ENCODE measurements around the gene PNMA8B.

PNMA8B gene

GRCh38 chr19:46460055-46460454 lies 35.6 kb downstream of the PNMA8B start:
- no peak overlapping the region for H3K4me3 ChIP-seq (ENCODE audit: low read depth, low read length)

DNA sequence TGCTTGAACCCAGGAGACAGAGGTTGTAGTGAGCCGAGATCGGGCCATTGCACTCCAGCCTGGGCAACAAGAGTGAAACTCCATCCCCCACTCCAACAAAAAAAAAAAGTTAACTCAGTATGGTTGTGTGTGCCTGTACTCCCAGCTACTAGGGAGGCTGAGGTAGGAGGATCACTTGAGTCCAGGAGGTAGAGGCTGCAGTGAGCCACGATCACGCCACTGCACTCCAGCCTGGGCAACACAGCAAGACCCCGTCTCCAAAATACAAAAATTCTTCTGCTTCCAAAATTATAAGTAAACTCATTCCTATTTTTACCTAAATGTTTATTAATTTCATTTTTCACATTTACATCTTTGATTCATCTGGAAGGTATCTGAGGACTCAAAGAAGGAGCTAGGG lies 38.7 kb downstream of the PNMA8B start:
- no peak overlapping the region for H3K4me3 ChIP-seq (ENCODE audit: low read depth, low read length)

DNA sequence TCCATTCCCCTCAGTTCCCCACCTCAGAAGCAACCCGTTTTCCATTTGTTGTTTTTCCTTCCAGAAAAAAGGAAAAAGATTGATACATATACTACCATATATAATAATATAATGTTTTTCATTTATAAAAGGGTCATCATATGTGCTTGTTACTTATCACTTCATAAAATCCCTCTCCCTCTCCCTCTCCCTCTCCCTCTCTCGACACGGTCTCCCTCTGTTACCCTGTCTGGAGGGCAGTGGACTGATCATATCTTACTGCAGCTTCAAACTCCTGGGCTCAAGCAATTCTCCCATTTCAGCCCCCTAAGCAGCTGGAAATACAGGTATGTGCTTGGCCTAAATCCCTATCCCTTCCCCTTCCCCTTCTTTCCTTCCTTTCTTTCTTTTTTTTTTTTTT lies 41.4 kb downstream of the PNMA8B start:
- H3K4me3 ChIP-seq (ENCODE audit: low read depth, low read length), result no peak overlapping the region

DNA sequence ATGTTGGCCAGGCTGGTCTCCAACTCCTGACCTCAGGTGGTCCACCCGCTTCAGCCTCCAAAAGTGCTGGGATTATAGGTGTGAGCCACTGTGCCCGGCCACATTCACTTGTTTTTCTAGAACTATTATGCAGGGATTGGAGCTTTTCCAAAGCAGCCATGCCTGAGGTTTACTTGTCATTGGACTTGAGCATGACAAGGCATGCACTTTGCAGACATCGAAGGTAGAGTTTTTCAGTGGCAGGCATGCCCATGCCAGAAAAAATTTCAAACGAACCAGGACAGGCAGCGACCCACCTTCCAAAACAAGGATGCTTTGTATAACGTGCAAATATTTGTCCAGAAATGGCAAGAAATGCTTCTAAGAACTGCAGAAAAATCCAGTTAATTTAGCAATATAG lies 42.0 kb downstream of the PNMA8B start:
- no peak overlapping the region for H3K4me3 ChIP-seq (ENCODE audit: low read depth, low read length)

DNA sequence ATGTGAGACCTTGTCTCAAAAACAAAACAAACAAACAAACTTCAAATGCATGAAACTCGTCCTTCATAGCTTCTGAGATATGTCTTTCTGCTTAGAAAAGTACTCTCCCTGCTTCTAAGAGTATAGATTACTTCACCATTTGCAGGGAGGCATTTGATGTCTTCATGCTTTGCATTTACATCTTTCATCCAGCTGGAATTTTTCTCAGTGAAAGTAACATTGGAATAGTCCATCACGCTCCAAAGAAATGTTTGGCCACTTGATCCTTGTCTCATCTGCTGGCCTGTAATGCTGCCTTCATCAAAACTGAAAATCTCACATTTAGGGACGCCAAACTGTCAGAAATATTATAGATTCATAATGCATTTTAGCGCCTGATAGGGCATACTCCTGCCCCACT lies 43.5 kb downstream of the PNMA8B start:
- H3K4me3 ChIP-seq (ENCODE audit: low read depth, low read length), result no peak overlapping the region

DNA sequence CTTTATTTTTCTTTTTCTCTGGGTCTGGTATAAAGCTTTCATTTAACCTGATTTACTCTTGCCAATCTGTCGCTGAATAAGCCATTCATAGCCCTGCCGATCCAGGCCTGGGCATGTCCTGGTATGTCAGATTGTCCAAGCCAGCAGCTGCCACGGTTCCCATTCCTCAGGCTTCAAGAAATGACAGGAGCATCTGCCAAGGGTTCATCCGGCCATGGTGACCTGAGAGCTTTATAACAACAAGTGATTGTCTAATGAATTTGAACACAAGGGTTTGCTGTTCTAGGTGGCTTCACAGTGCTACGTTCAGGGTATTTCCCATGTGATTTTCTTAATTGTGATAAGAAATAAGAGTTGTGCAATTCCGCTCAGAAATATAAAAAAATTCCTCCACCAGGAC lies 44.3 kb downstream of the PNMA8B start:
- H3K4me3 ChIP-seq (ENCODE audit: low read depth, low read length), result no peak overlapping the region

GRCh38 chr19:46450737-46451136 lies 44.9 kb downstream of the PNMA8B start:
- no peak overlapping the region for H3K4me3 ChIP-seq (ENCODE audit: low read depth, low read length)

GRCh38 chr19:46449228-46449627 lies 46.4 kb downstream of the PNMA8B start:
- H3K4me3 ChIP-seq (ENCODE audit: low read depth, low read length), result no peak overlapping the region

GRCh38 chr19:46448601-46449000 lies 47.1 kb downstream of the PNMA8B start:
- H3K4me3 ChIP-seq (ENCODE audit: low read depth, low read length), result no peak overlapping the region

DNA sequence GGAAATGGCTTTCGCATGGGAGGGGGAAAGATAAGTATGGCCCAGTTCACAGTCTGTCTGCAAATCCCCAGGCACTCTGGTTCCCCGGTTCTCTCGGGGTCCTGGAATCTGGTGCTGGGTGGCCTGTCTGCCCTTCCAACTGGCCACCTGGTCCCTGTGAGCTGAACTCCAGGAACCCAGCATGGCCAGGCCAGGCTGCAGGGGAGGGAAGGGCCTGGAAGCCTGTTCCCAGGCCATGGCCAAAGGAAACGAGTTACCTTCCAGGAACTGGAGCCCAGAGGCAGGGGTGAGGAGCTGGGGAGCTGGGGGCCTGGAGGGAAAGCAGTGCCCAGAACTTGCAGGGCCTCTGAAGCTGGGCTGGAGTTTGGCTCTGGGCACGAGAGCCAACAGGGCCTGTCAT lies 47.8 kb downstream of the PNMA8B start:
- no peak overlapping the region for H3K4me3 ChIP-seq (ENCODE audit: low read depth, low read length)

- no peak overlapping the region for H3K4me3 ChIP-seq (ENCODE audit: low read depth, low read length)
Observed at GRCh38 chr19:46447006-46447405, 48.7 kb downstream of the PNMA8B start.

- H3K4me3 ChIP-seq (ENCODE audit: low read depth, low read length), result no peak overlapping the region
Observed at GRCh38 chr19:46446021-46446420, 49.6 kb downstream of the PNMA8B start.

- no peak overlapping the region for H3K4me3 ChIP-seq (ENCODE audit: low read depth, low read length)
Observed at GRCh38 chr19:46442808-46443450, 52.7 kb downstream of the PNMA8B start.

- H3K4me3 ChIP-seq (ENCODE audit: low read depth, low read length), result no peak overlapping the region
Observed at GRCh38 chr19:46441866-46442265, 53.8 kb downstream of the PNMA8B start.

Measured in iPS-11a (cell line).